ENCODE measurements around the gene DNAJC5.
A peak's percentile ranks its signal among the peaks of the same experiment; 100 is the strongest.

DNAJC5 gene

GRCh38 chr20:63894358-63895201 is at the start of gene DNAJC5:
TSS of gene DNAJC5 (plus strand) at chr20:63895126. CDS start at chr20:63928346, 33,220 bp downstream.
- TF ChIP-seq CTCF (IDR thresholded peaks at IDR 0.05; ENCODE audit: control insufficient read depth, insufficient read depth, low read depth, low read length, missing control alignments) = no peak
- DNase-seq (ENCODE audit: low read depth) = peak; percentile 49
- peak within 1 kb of the TSS; percentile 67 for H3K4me3 ChIP-seq (ENCODE audit: control insufficient read depth, low read depth, low read length)

DNA sequence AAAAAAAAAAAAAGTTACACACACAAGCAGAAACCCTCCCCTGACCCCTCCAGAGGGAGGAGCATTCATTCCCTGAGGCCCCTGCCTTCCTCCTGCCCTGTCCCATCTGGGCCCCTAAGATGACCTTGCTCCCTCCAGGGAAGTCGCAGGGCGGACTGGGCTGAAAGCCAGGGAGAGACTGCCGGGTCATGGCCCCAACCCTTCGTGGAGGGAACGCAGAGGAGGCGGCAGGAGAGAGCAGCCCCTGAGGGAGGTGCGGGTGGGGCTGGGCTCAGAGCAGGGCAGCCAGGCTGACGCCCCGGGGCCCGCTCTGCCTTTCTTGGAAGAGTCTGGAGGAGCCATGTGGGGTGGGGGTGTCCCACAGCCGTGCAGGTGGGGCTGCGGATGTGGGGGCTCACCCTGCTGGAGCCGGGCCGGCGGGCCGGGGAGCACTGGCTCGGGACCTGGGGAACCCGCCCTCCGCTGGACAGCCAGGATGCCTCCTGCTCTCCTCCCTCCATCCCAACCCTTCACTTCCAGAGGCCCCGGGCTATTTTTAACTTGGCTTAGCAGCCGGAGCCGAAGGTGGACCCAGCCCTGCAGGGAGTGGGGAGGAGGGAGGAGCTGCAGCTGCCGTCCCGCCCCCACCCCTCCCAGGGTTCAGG is 48.7 kb upstream of the DNAJC5 start:
- no peak for TF ChIP-seq CTCF (IDR thresholded peaks at IDR 0.05; ENCODE audit: control insufficient read depth, insufficient read depth, low read depth, low read length, missing control alignments)
- no peak for DNase-seq (ENCODE audit: low read depth)
- H3K4me3 ChIP-seq (ENCODE audit: control insufficient read depth, low read depth, low read length) = no peak overlapping the region

DNA sequence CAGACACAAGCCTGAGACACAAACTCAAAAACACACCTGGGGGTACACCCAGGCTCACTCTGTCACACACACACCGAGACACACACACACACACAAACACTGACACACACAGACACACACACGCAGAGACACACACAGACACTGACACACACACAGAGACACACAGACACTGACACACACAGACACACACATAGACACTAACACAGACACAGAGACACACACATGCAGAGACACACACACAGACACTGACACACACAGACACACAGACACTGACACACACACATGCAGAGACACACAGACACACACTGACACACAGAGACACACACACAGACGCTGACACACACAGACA is 48.1 kb upstream of the DNAJC5 start:
- no peak for DNase-seq (ENCODE audit: low read depth)
- TF ChIP-seq CTCF (IDR thresholded peaks at IDR 0.05; ENCODE audit: control insufficient read depth, insufficient read depth, low read depth, low read length, missing control alignments) = no peak
- H3K4me3 ChIP-seq (ENCODE audit: control insufficient read depth, low read depth, low read length) = no peak overlapping the region

- no peak overlapping the region for H3K4me3 ChIP-seq (ENCODE audit: control insufficient read depth, low read depth, low read length)
- DNase-seq (ENCODE audit: low read depth) = no peak
- TF ChIP-seq CTCF (IDR thresholded peaks at IDR 0.05; ENCODE audit: control insufficient read depth, insufficient read depth, low read depth, low read length, missing control alignments) = no peak
Observed at GRCh38 chr20:63847237-63848002, 47.5 kb upstream of the DNAJC5 start.

- no peak overlapping the region for H3K4me3 ChIP-seq (ENCODE audit: control insufficient read depth, low read depth, low read length)
- TF ChIP-seq CTCF (IDR thresholded peaks at IDR 0.05; ENCODE audit: control insufficient read depth, insufficient read depth, low read depth, low read length, missing control alignments) = no peak
- no peak for DNase-seq (ENCODE audit: low read depth)
Observed at GRCh38 chr20:63848003-63848911, 46.7 kb upstream of the DNAJC5 start.
